Measurements from ENCODE around the gene UNC5A. TPM values are rescaled to one million over a fixed set of nuclear protein-coding genes. Genes with fewer than 3 reads are reported as not detected.

UNC5A gene
- under 1 TPM in 1 of 4 donors, not detected in 3; 0.10 TPM for total RNA-seq
- polyA plus RNA-seq: under 1 TPM in 2 of 3 donors, not detected in 1; 0.03 to 0.25 TPM
- long read RNA-seq, donor 1: 0 reads
- long read RNA-seq, donor 2: 0 reads

DNA sequence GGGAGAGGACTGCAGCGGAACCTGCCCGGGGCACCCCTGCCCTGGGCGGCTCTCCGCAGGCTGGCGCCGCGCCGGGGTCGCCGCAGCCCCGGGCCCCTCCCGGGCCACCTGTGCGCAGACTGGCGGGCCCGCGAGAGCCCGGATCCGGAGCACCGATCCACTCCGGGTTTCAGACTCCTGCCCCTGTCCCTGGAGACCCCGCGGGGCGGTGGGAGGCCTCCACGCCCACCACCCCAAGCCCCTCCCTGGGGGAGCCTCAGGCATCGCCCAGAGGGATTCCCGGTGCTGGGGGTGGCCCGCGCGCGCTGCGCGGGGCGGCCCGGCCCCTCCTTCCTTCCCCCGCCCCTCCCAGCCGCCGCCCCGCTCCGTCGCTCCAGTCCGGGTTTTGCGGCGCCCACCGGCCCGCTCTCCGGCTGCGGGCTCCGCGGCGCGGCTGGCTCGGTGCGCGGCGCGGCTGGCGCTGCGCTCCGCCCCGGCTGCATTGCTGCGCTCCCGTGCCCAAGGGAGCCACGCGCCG is at the start of gene UNC5A:
UNC5A (plus strand) TSS at position 479 of the 517 bp plus-strand sequence. CDS start 192 bp downstream, outside the sequence.
- peak within 1 kb of the TSS; percentile 60 for H3K4me3 ChIP-seq
- no peaks in the 10 kb centered on the region for H3K36me3 ChIP-seq (ENCODE audit: insufficient read depth in 1 of 2, low read depth in 1 of 2)
- intact Hi-C loops (cut with DNase I): no loop called here
- 0 to 1% (median 0%) methylated on average over 19 to 65 of the region's 65 CpGs for whole genome bisulfite sequencing, 3 donors
- no peaks in the 10 kb centered on the region for H3K9me3 ChIP-seq
- no peak within 1 kb of the TSS for H3K27ac ChIP-seq
- peak; percentile 37 to 69 (median 56) for ATAC-seq
- peaks cover 11% of the 10 kb centered on the region for H3K4me1 ChIP-seq
- peaks cover 0 to 68% (median 35%) of the 10 kb centered on the region in 3 donors for H3K27me3 ChIP-seq (ENCODE audit: insufficient read depth in 3 of 3, low read length in 2 of 3)
- peak; percentile 32 to 58 for DNase-seq
- TF ChIP-seq CTCF (IDR thresholded peaks at IDR 0.05): no peak

- H3K9me3 ChIP-seq: no peaks in the 10 kb centered on the region
- no peaks in the 10 kb centered on the region for H3K4me1 ChIP-seq
- peaks cover 0 to 2% (median 0%) of the 10 kb centered on the region in 3 donors for H3K27me3 ChIP-seq (ENCODE audit: insufficient read depth in 3 of 3, low read length in 2 of 3)
- 88 to 91% (median 89%) methylated on average over 2 of the region's 2 CpGs for whole genome bisulfite sequencing, 3 donors
- intact Hi-C loops (cut with DNase I): no loop called here
- TF ChIP-seq CTCF (IDR thresholded peaks at IDR 0.05): no peak
- H3K4me3 ChIP-seq: no peak overlapping the region
- no peaks in the 10 kb centered on the region for H3K36me3 ChIP-seq (ENCODE audit: insufficient read depth in 1 of 2, low read depth in 1 of 2)
- DNase-seq (no peak), ATAC-seq (no peak)
- no peak overlapping the region for H3K27ac ChIP-seq
These were observed 48.6 kb upstream of the UNC5A start for GRCh38 chr5:176761755-176762154.

DNA sequence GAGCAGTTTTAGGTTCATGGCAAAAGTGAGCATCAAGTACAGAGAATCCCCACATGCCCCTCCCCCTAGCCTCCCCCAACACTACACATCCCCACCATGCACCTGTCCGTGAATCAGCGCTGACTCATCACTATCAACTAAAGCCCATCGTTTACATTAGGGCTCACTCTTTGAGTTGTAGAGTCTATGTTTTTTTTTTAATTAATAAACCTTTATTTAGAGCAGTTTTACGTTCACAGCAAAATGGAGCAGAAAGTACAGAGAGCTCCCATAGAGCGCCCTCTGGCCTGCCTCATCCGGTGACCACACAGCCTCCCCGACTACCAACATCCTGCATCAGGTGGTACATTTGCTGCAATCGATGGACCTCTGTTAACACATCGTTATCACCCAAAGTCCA is 47.9 kb upstream of the UNC5A start:
- Histone ChIP-seq H3K4me3 (no peak overlapping the region), H3K9me3 (no peaks in the 10 kb centered on the region), H3K36me3 (ENCODE audit: insufficient read depth in 1 of 2, low read depth in 1 of 2) (no peaks in the 10 kb centered on the region), H3K27ac (no peak overlapping the region), H3K4me1 (no peaks in the 10 kb centered on the region), H3K27me3 (ENCODE audit: insufficient read depth in 3 of 3, low read length in 2 of 3) (peaks cover 0 to 2% (median 0%) of the 10 kb centered on the region in 3 donors)
- 52 to 58% (median 52%) methylated on average over 9 of the region's 9 CpGs for WGBS, 3 donors
- ATAC-seq: no peak
- TF ChIP-seq CTCF (IDR thresholded peaks at IDR 0.05): no peak
- intact Hi-C loops (cut with DNase I): no loop called here
- DNase-seq: no peak

GRCh38 chr5:176765687-176766086 is 44.7 kb upstream of the UNC5A start:
- no peak overlapping the region for H3K4me3 ChIP-seq
- no peaks in the 10 kb centered on the region for H3K9me3 ChIP-seq
- H3K36me3 ChIP-seq (ENCODE audit: insufficient read depth in 1 of 2, low read depth in 1 of 2): no peaks in the 10 kb centered on the region
- no peak overlapping the region for H3K27ac ChIP-seq
- DNase-seq (no peak), ATAC-seq (no peak)
- TF ChIP-seq CTCF (IDR thresholded peaks at IDR 0.05): no peak
- 95 to 97% (median 97%) methylated on average over 1 of the region's 1 CpG for WGBS, 3 donors
- H3K27me3 ChIP-seq (ENCODE audit: insufficient read depth in 3 of 3, low read length in 2 of 3): peaks cover 0 to 23% (median 2%) of the 10 kb centered on the region in 3 donors
- no peaks in the 10 kb centered on the region for H3K4me1 ChIP-seq
- intact Hi-C loops (cut with DNase I): no loop called here
